H1 (cell line): ENCODE measurements around the gene FOXM1. TPM values are rescaled to one million over a fixed set of nuclear protein-coding genes. Genes with fewer than 3 reads are reported as not detected.
A peak's percentile ranks its signal among the peaks of the same experiment; 100 is the strongest.

ENCODE experiments used
- CTCF ChIA-PET: fragments of 300-600 bp; sonication (Branson Sonifier 250); formaldehyde crosslinking; loops from one replicate; lab custom pipeline; 2021; ENCODE audit not compliant: partially characterized antibody; lab: Charles Lee
- POLR2A ChIA-PET: fragments of 300-600 bp; sonication (Branson Sonifier 250); formaldehyde crosslinking; loops from one replicate; lab custom pipeline; 2021; ENCODE audit warnings: inconsistent platforms; ENCODE audit not compliant: partially characterized antibody; lab: Charles Lee
- DNase-seq, 2 experiments: peaks; one replicate each; pipeline versions ENCODE4 v3.0.0 to v3.0.0-alpha.2; 2010 to 2022; ENCODE audit warnings: low spot score in 2 of 2, low read depth in 1 of 2, mixed read lengths in 1 of 2
- FAIRE-seq: peaks from 2 replicates; lab custom pipeline; 2011; peaks lifted over from hg19 to GRCh38; lab: Jason Lieb, UNC
- H2AFZ ChIP-seq: 2 replicates; pipeline ENCODE4 v1.8.1; 2012; ENCODE audit warnings: low read length, inconsistent platforms
- H2AK5ac ChIP-seq: 2 replicates; pipeline ENCODE4 v1.6.1; 2013; ENCODE audit warnings: low read depth, low read length
- H2BK120ac ChIP-seq: replicated peaks from 2 replicates; pipeline ENCODE3; 2013; ENCODE audit warnings: low read depth, low read length, inconsistent platforms
- H2BK12ac ChIP-seq: 2 replicates; pipeline ENCODE4 v1.6.1; 2013; ENCODE audit warnings: low read depth, low read length
- H2BK15ac ChIP-seq: 2 replicates; pipeline ENCODE4 v1.6.1; 2013; ENCODE audit warnings: low read length
- H2BK20ac ChIP-seq: 2 replicates; pipeline ENCODE4 v1.6.1; 2013; ENCODE audit warnings: low read length
- H2BK5ac ChIP-seq: 2 replicates; pipeline ENCODE4 v1.6.1; 2013; ENCODE audit warnings: low read depth, low read length
- H3K14ac ChIP-seq: 2 replicates; pipeline ENCODE4 v1.6.1; 2013; ENCODE audit warnings: inconsistent platforms; ENCODE audit not compliant: insufficient read length
- H3K18ac ChIP-seq: 2 replicates; pipeline ENCODE4 v1.6.1; 2013; ENCODE audit warnings: low read length; ENCODE audit errors: extremely low read depth
- H3K23ac ChIP-seq: 2 replicates; pipeline ENCODE4 v1.6.1; 2013; ENCODE audit warnings: inconsistent platforms; ENCODE audit not compliant: insufficient read length
- H3K23me2 ChIP-seq: 2 replicates; pipeline ENCODE4 v1.6.1; 2013; ENCODE audit warnings: low read depth, low read length
- H3K27ac ChIP-seq: 2 replicates; pipeline ENCODE4 v1.6.1; 2011; ENCODE audit warnings: low read depth, low read length, inconsistent platforms
- H3K27me3 ChIP-seq, 4 experiments: replicated peaks in 1 of 4; 1 replicate in 1 of 4; 2 replicates in 3 of 4; pipeline versions ENCODE4 v1.6.1 to v1.8.1; 2011 to 2013; ENCODE audit warnings: low read length in 3 of 4, mild to moderate bottlenecking in 3 of 4, inconsistent platforms in 2 of 4, mixed read lengths in 2 of 4, moderate library complexity in 1 of 4; ENCODE audit not compliant: control insufficient read depth in 3 of 4, insufficient read depth in 3 of 4; ENCODE audit errors: extremely low read depth in 1 of 4
- H3K36me3 ChIP-seq, 4 experiments: 2 replicates each; pipeline versions ENCODE4 v1.6.1 to v1.8.1; 2011 to 2013; ENCODE audit warnings: mild to moderate bottlenecking in 4 of 4, low read length in 3 of 4, moderate library complexity in 2 of 4, control low read depth in 1 of 4, inconsistent platforms in 1 of 4; ENCODE audit not compliant: insufficient read depth in 4 of 4, control insufficient read depth in 2 of 4
- H3K4ac ChIP-seq: replicated peaks from 2 replicates; pipeline ENCODE3; 2013; ENCODE audit warnings: low read length, low read depth, mixed read lengths, inconsistent platforms; ENCODE audit not compliant: insufficient read length
- H3K4me1 ChIP-seq, 4 experiments: replicated peaks in 1 of 4; 1 replicate in 1 of 4; 2 replicates in 3 of 4; pipeline versions ENCODE4 v1.6.1 to v1.8.1; 2011 to 2013; ENCODE audit warnings: low read length in 3 of 4, inconsistent platforms in 2 of 4, mixed read lengths in 1 of 4; ENCODE audit not compliant: insufficient read depth in 4 of 4, control insufficient read depth in 3 of 4
- H3K4me2 ChIP-seq, 2 experiments: 2 replicates each; pipeline versions ENCODE4 v1.6.1 to v1.8.1; 2011 to 2013; ENCODE audit warnings: low read depth in 2 of 2, low read length in 2 of 2, control low read depth in 1 of 2, inconsistent platforms in 1 of 2, mild to moderate bottlenecking in 1 of 2; ENCODE audit not compliant: insufficient read depth in 1 of 2
- H3K4me3 ChIP-seq, 4 experiments: fragments of 200-600, 300-600 bp in 1 of 4; sonication (generic), shearing (Covaris generic), sonication (Bioruptor Twin) in 1 of 4; 2 replicates each; pipeline versions ENCODE4 v1.5.1 to v1.8.1; 2011 to 2016; ENCODE audit warnings: low read length in 4 of 4, low read depth in 3 of 4, control low read depth in 2 of 4, inconsistent platforms in 2 of 4, mild to moderate bottlenecking in 2 of 4, mixed read lengths in 1 of 4, moderate library complexity in 1 of 4; ENCODE audit not compliant: insufficient read depth in 2 of 4; ENCODE audit errors: extremely low read depth in 1 of 4
- H3K56ac ChIP-seq: replicated peaks from 2 replicates; pipeline ENCODE3; 2013; ENCODE audit warnings: low read depth, mild to moderate bottlenecking, mixed read lengths, low read length, inconsistent platforms; ENCODE audit not compliant: insufficient read length
- H3K79me1 ChIP-seq: 2 replicates; pipeline ENCODE4 v1.6.1; 2013; ENCODE audit warnings: low read depth, low read length, control low read depth
- H3K79me2 ChIP-seq, 2 experiments: 2 replicates each; pipeline versions ENCODE4 v1.6.1 to v1.8.1; 2012 to 2013; ENCODE audit warnings: low read length in 2 of 2, mild to moderate bottlenecking in 2 of 2, inconsistent platforms in 1 of 2; ENCODE audit not compliant: insufficient read depth in 2 of 2, control insufficient read depth in 1 of 2
- H3K9ac ChIP-seq, 4 experiments: replicated peaks in 1 of 4; 1 replicate in 1 of 4; 2 replicates in 3 of 4; pipeline versions ENCODE4 v1.6.1 to v1.8.1; 2011 to 2013; ENCODE audit warnings: low read depth in 3 of 4, low read length in 3 of 4, control low read depth in 2 of 4, mild to moderate bottlenecking in 2 of 4, moderate library complexity in 2 of 4, inconsistent platforms in 1 of 4; ENCODE audit errors: extremely low read depth in 1 of 4
- H3K9me3 ChIP-seq, 2 experiments: 2 replicates each; pipeline versions ENCODE4 v1.6.1 to v1.8.1; 2012 to 2013; ENCODE audit warnings: mild to moderate bottlenecking in 2 of 2, moderate library complexity in 2 of 2, control low read depth in 1 of 2, inconsistent platforms in 1 of 2, low read depth in 1 of 2, low read length in 1 of 2, mixed read lengths in 1 of 2; ENCODE audit not compliant: insufficient read depth in 2 of 2
- H4K20me1 ChIP-seq, 2 experiments: replicated peaks in 1 of 2; 2 replicates each; pipeline versions ENCODE3 to v1.8.1; 2011 to 2013; ENCODE audit warnings: inconsistent platforms in 2 of 2, low read length in 2 of 2, mild to moderate bottlenecking in 1 of 2; ENCODE audit not compliant: insufficient read depth in 2 of 2, control insufficient read depth in 1 of 2
- H4K5ac ChIP-seq: 2 replicates; pipeline ENCODE4 v1.6.1; 2013; ENCODE audit warnings: low read length, low read depth, mixed read lengths, inconsistent platforms; ENCODE audit not compliant: insufficient read length
- H4K8ac ChIP-seq: 2 replicates; pipeline ENCODE4 v1.8.0; 2013; ENCODE audit warnings: mild to moderate bottlenecking, moderate library complexity, low read length, inconsistent platforms; ENCODE audit not compliant: insufficient read depth; ENCODE audit errors: extremely low read depth
- H4K91ac ChIP-seq: replicated peaks from 2 replicates; pipeline ENCODE3; 2013; ENCODE audit warnings: low read length, mixed read lengths, inconsistent platforms; ENCODE audit not compliant: insufficient read length
- BCL11A ChIP-seq, 2 experiments: IDR thresholded peaks; one replicate each; pipeline ENCODE4 v1.6.1; 2011; ENCODE audit warnings: low read depth in 2 of 2, low read length in 2 of 2, mild to moderate bottlenecking in 2 of 2
- EGR1 ChIP-seq: IDR thresholded peaks from 2 replicates; pipeline ENCODE4 v1.6.1; 2011; ENCODE audit warnings: low read depth, low read length, borderline replicate concordance
- GABPA ChIP-seq: IDR thresholded peaks from 2 replicates; pipeline ENCODE4 v1.6.1; 2011; ENCODE audit warnings: mild to moderate bottlenecking, low read length, moderate library complexity, borderline replicate concordance; ENCODE audit not compliant: insufficient read depth
- GTF2F1 ChIP-seq: IDR thresholded peaks from 2 replicates; pipeline ENCODE4 v1.6.1; 2012; ENCODE audit warnings: low read depth, low read length, improper control_type of control experiment, borderline replicate concordance
- JUND ChIP-seq: IDR thresholded peaks from 2 replicates; pipeline ENCODE4 v1.6.1; 2011; ENCODE audit warnings: mild to moderate bottlenecking, improper control_type of control experiment, low read length
- POLR2A ChIP-seq, 2 experiments: IDR thresholded peaks; 1 replicate in 1 of 2; 2 replicates in 1 of 2; pipeline ENCODE4 v1.6.1; 2011; ENCODE audit warnings: low read depth in 2 of 2, low read length in 2 of 2, mild to moderate bottlenecking in 2 of 2; ENCODE audit errors: control extremely low read depth in 1 of 2
- SIRT6 ChIP-seq: IDR thresholded peaks from one replicate; pipeline ENCODE4 v1.7.1; 2012; ENCODE audit warnings: low read length, inconsistent platforms
- SP2 ChIP-seq: IDR thresholded peaks from 2 replicates; pipeline ENCODE4 v1.6.1; 2012; ENCODE audit warnings: mild to moderate bottlenecking, low read length, inconsistent platforms
- SUZ12 ChIP-seq: fragments of 200-600 bp; sonication (generic); IDR thresholded peaks from 2 replicates; pipeline ENCODE4 v1.6.1; 2012; ENCODE audit warnings: mild to moderate bottlenecking, inconsistent platforms, low read length, moderate library complexity, mixed read lengths
- TAF1 ChIP-seq: IDR thresholded peaks from 2 replicates; pipeline ENCODE4 v1.6.1; 2011; ENCODE audit warnings: mild to moderate bottlenecking, low read depth, low read length
- YY1 ChIP-seq: IDR thresholded peaks from 2 replicates; pipeline ENCODE4 v1.6.1; 2011; ENCODE audit warnings: low read depth, mild to moderate bottlenecking, low read length
- ZNF274 ChIP-seq: IDR thresholded peaks from 2 replicates; pipeline ENCODE4 v1.7.0; 2012; ENCODE audit warnings: low read length, borderline replicate concordance; ENCODE audit errors: extremely low read depth
- WGBS, 2 experiments: shearing (Covaris generic) in 1 of 2; methylation state at CpG; one replicate each; pipeline versions ENCODE4 v1.1.6 to v1.1.7; 2013 to 2015; ENCODE audit warnings: low lambda C conversion rate in 2 of 2, mixed read lengths in 2 of 2, inconsistent platforms in 1 of 2, low coverage in 1 of 2, missing lambda C conversion rate in 1 of 2; ENCODE audit not compliant: insufficient replicate concordance in 2 of 2, insufficient coverage in 1 of 2, insufficient read length in 1 of 2; ENCODE audit errors: extremely low coverage in 1 of 2, missing lambda C conversion rate in 1 of 2; 5-methylcytosine and 5-hydroxymethylcytosine counted together
- polyA plus RNA-seq, 7 experiments: library from polyadenylated mRNA; depleted of rRNA in 3 of 7; stranded (reverse) in 5 of 7; unstranded in 2 of 7; fragments of >200 nt in 5 of 7; fragments of 200-250 nt in 2 of 7; gene quantifications; 1 replicate in 5 of 7; 2 replicates in 1 of 7; 4 replicates in 1 of 7; pipeline versions ENCODE4 v1.2.1 to v1.2.3, GENCODE V29; 2011 to 2013; ENCODE audit warnings: missing spikeins in 2 of 7, mixed read lengths in 2 of 7
- total RNA-seq: library from RNA; stranded (reverse); fragmentation: NEBNext Ultra II Directional; extraction: Animal tissue kit (Norgen Biotek cat#: 25700); gene quantifications from 2 replicates; pipeline ENCODE4 v1.2.1, GENCODE V29; 2021

The FOXM1 gene
- total and polyA plus RNA-seq, 2 of the 8 experiments (the other 6 are each of a cell fraction or from before 2014, with no cell fraction given): 58.1 to 121 TPM

- Histone ChIP-seq H3K56ac (peak within 1 kb of the TSS; percentile 82), H4K5ac (peak within 1 kb of the TSS; percentile 73), H3K79me2 (peaks cover 0 to 12% of the 10 kb centered on the region in 2 experiments; a peak in 3 of 4 replicates), H3K27me3 (no peaks in the 10 kb centered on the region), H3K4me3 (peak within 1 kb of the TSS; percentile 71 to 88 (median 86)), H3K9me3 (no peaks in the 10 kb centered on the region), H3K9ac (peak within 1 kb of the TSS in 3 of 4 experiments; percentile 68 to 78 (median 76); a peak in 6 of 7 replicates), H3K18ac (peak within 1 kb of the TSS; percentile 95), H4K20me1 (peaks cover 0 to 3% of the 10 kb centered on the region in 2 experiments), H3K23me2 (no peaks in the 10 kb centered on the region; the same call in 1 of the 2 replicates), H3K27ac (peak within 1 kb of the TSS; percentile 57; the same call in 1 of the 2 replicates), H4K8ac (peak within 1 kb of the TSS; percentile 83), H3K36me3 (peaks cover 8 to 27% (median 18%) of the 10 kb centered on the region in 4 experiments), H3K4me1 (peaks cover 0 to 3% (median 2%) of the 10 kb centered on the region in 4 experiments; a peak in 3 of 7 replicates), H2AFZ (peak within 1 kb of the TSS; percentile 56; the same call in 1 of the 2 replicates), H3K79me1 (0 out of 2 replicates have a peak, but pooled peaks cover 2% of the 10 kb centered on the region), H3K23ac (peak within 1 kb of the TSS; percentile 3), H2BK5ac (peak within 1 kb of the TSS; percentile 79; the same call in 1 of the 2 replicates), H2BK15ac (0 out of 2 replicates have a peak within 1 kb of the TSS, but pooled peaks have one; percentile 65), H2BK12ac (no peak within 1 kb of the TSS), H3K14ac (no peak within 1 kb of the TSS), H2BK120ac (no peak within 1 kb of the TSS), H2AK5ac (no peak within 1 kb of the TSS; the same call in 1 of the 2 replicates), H4K91ac (peak within 1 kb of the TSS; percentile 8), H3K4me2 (peak within 1 kb of the TSS; percentile 85), H3K4ac (no peak within 1 kb of the TSS), H2BK20ac (no peak within 1 kb of the TSS)
- CTCF ChIA-PET: interaction anchor here (0.9 to 15.6 kb wide), 8 partner anchors 11 to 143 kb away, joined by 3 to 143 read pairs (median 4); no protein-coding TSS in a partner anchor
- WGBS, 2 experiments: 1% methylated on average over 52 of the region's 83 CpGs; no CpG with 5 or more reads in 1 of the 2 experiments
- no peak for FAIRE-seq
- DNase-seq: peak; percentile 78 to 98
- POLR2A ChIA-PET: interaction anchor here (0.6 to 2.7 kb wide), 20 partner anchors 10 to 166 kb away, joined by 3 to 26 read pairs (median 4); partner anchors contain the start of genes FOXM1, NRIP2 and RHNO1
- TF ChIP-seq ZNF274 (no peak), SIRT6 (no peak), GTF2F1 (no peak), BCL11A (IDR thresholded peaks at IDR 0.05; ENCODE audit: low read depth in 2 of 2, low read length in 2 of 2) (no peak), GABPA (no peak), SUZ12 (no peak), POLR2A (IDR thresholded peaks at IDR 0.05; ENCODE audit: control extremely low read depth in 1 of 2, low read depth in 2 of 2, low read length in 2 of 2) (peak in 1 of 2 experiments; percentile 74; a peak in 2 of 3 replicates), EGR1 (no peak), YY1 (no peak), SP2 (peak; percentile 56), JUND (no peak), TAF1 (peak; percentile 68)
Measured at GRCh38 chr12:2890388-2891239, 13.6 kb upstream of the FOXM1 start, which contains the start of gene TULP3. TULP3 (plus strand) TSS chr12:2890891; CDS start chr12:2890948, 57 bp downstream.
